HTR-8/SVneo (cell line): ENCODE data around the gene UTS2R.
"Not testable (repeated sequence)": the region's sequence is repeated elsewhere in the genome, so short reads cannot be mapped to it uniquely, and the experiment has no call there.

ENCODE experiments used
- DNase-seq: peaks from one replicate; pipeline ENCODE4 v3.0.0; 2011; ENCODE audit warnings: low spot score, mixed read lengths; ENCODE audit not compliant: insufficient read length
- FAIRE-seq: peaks from 2 replicates; lab custom pipeline; 2011; peaks lifted over from hg19 to GRCh38; lab: Jason Lieb, UNC

UTS2R gene

GRCh38 chr17:82400830-82401229, 29.3 kb downstream of the UTS2R start:
- no peak for DNase-seq
- FAIRE-seq, result no peak

GRCh38 chr17:82402865-82403264, 31.3 kb downstream of the UTS2R start:
- DNase-seq (no peak), FAIRE-seq (no peak)

GRCh38 chr17:82403662-82404660, 32.4 kb downstream of the UTS2R start:
- FAIRE-seq (no peak), DNase-seq (no peak)

- FAIRE-seq, result no peak
Measured at GRCh38 chr17:82405051-82405450, 33.5 kb downstream of the UTS2R start.

GRCh38 chr17:82406131-82406671, 34.6 kb downstream of the UTS2R start:
- FAIRE-seq (no peak), DNase-seq (no peak)

More at GRCh38 chr17:82405051-82405450, 33.5 kb downstream of the UTS2R start:
- DNase-seq, result no peak

GRCh38 chr17:82407255-82407654, 35.7 kb downstream of the UTS2R start:
- no peak for DNase-seq
- peak; percentile 89 for FAIRE-seq

GRCh38 chr17:82408288-82408937, 36.8 kb downstream of the UTS2R start:
- no peak for FAIRE-seq
- DNase-seq, result no peak

GRCh38 chr17:82408938-82409318, 37.4 kb downstream of the UTS2R start:
- DNase-seq, result no peak
- no peak for FAIRE-seq

- FAIRE-seq (no peak), DNase-seq (no peak)
Measured at GRCh38 chr17:82410014-82410716, 38.6 kb downstream of the UTS2R start.

- FAIRE-seq, result no peak
Measured at GRCh38 chr17:82411396-82412053, 40.0 kb downstream of the UTS2R start.

GRCh38 chr17:82412081-82412480, 40.5 kb downstream of the UTS2R start:
- not testable (repeated sequence) for DNase-seq, FAIRE-seq

More at GRCh38 chr17:82411396-82412053, 40.0 kb downstream of the UTS2R start:
- no peak for DNase-seq

GRCh38 chr17:82412535-82413520, 41.3 kb downstream of the UTS2R start:
- FAIRE-seq, result peak; percentile 13
- no peak for DNase-seq

GRCh38 chr17:82414548-82415281, 43.1 kb downstream of the UTS2R start:
- DNase-seq (no peak), FAIRE-seq (no peak)

- FAIRE-seq (no peak), DNase-seq (no peak)
Measured at GRCh38 chr17:82415336-82415735, 43.8 kb downstream of the UTS2R start.

- FAIRE-seq (no peak), DNase-seq (no peak)
Measured at GRCh38 chr17:82415786-82416185, 44.2 kb downstream of the UTS2R start.

GRCh38 chr17:82416264-82416663, 44.7 kb downstream of the UTS2R start:
- DNase-seq, result no peak
- no peak for FAIRE-seq

- FAIRE-seq, result no peak
- no peak for DNase-seq
Measured at GRCh38 chr17:82416771-82417170, 45.2 kb downstream of the UTS2R start.
